Stimulated activated effector memory CD8-positive, alpha-beta T cell treated with anti-CD3 and anti-CD28 coated beads, Interleukin-12 subunit alpha, Interleukin-12 subunit beta, amount 100 ng/mL, for 72 hours (primary cell): ENCODE data around the gene SH3RF1.

Experiments used
- ATAC-seq: fragments of 150-1000 bp; cut with Tn5 transposase; 2 replicates; pipeline ENCODE4 v1.10.0; 2021
- DNase-seq, 2 donors: peaks; one replicate each; pipeline ENCODE4 v3.0.0; 2021 to 2022; ENCODE audit warnings: low spot score in 2 of 2
- H3K27ac Mint-ChIP-seq: one replicate; pipeline ENCODE4 v1.8.0; 2022; ENCODE audit warnings: mild to moderate bottlenecking, mixed read lengths
- H3K36me3 Mint-ChIP-seq: one replicate; pipeline ENCODE4 v1.8.0; 2022; ENCODE audit warnings: mild to moderate bottlenecking, mixed read lengths
- H3K4me1 Mint-ChIP-seq: one replicate; pipeline ENCODE4 v1.8.0; 2022; ENCODE audit warnings: mixed read lengths
- H3K4me3 Mint-ChIP-seq: one replicate; pipeline ENCODE4 v1.8.0; 2022; ENCODE audit warnings: mild to moderate bottlenecking, mixed read lengths
- H3K9me3 Mint-ChIP-seq: one replicate; pipeline ENCODE4 v1.8.0; 2022; ENCODE audit warnings: mixed read lengths

SH3RF1 gene

DNA sequence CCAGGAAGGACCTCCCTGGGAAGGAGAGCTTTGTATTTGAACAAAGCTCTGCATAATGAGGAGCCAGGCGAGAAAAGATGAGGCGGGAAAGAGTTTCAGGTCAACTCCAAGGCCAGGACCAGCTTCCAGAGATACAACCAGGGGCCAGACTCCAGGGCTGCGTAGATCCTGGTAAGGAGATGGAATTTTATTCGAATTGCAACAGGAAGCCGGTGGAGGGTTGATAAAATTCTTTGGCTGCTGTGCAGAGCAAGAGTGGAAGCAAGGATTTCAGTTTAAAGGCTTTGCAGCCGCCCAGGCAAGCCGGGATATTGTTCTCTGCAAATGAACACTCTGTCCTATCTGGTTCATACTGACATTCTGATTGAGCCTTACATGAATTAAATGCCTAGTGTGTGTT lies 220.5 kb downstream of the SH3RF1 start:
- no peaks in the 10 kb centered on the region for H3K36me3 Mint-ChIP-seq
- no peak for DNase-seq
- no peak overlapping the region for H3K4me3 Mint-ChIP-seq
- no peaks in the 10 kb centered on the region for H3K9me3 Mint-ChIP-seq
- H3K4me1 Mint-ChIP-seq = no peaks in the 10 kb centered on the region
- peak overlapping the region; percentile 34 for H3K27ac Mint-ChIP-seq
- ATAC-seq = no peak

DNA sequence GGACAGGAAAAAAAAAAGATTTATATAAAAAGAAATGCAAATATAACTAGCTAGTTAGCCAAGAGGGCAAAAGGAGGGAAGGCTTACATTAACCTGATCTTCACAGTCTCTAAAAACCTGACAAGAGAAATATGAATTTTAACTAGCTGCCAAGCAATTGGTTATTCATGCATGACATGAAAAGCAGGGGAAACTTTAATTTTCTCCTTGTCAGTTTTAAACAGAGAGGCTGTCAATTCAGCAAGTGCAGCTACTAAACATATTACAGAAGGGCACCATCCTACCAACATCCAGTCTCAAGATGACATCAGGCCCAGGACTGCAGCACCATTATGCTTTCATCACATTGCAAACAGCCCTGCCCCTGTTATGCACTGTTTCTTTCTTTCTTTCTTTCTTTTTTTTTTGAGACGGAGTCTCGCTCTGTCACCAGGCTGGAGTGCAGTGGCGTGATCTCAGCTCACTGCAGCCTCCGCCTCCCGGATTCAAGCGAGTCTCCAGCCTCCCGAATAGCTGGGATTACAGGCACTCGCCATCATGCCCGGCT lies 221.8 kb downstream of the SH3RF1 start:
- H3K4me3 Mint-ChIP-seq = no peak overlapping the region
- H3K36me3 Mint-ChIP-seq = no peaks in the 10 kb centered on the region
- no peaks in the 10 kb centered on the region for H3K9me3 Mint-ChIP-seq
- H3K27ac Mint-ChIP-seq = no peak overlapping the region
- ATAC-seq (no peak), DNase-seq (no peak)
- no peaks in the 10 kb centered on the region for H3K4me1 Mint-ChIP-seq

DNA sequence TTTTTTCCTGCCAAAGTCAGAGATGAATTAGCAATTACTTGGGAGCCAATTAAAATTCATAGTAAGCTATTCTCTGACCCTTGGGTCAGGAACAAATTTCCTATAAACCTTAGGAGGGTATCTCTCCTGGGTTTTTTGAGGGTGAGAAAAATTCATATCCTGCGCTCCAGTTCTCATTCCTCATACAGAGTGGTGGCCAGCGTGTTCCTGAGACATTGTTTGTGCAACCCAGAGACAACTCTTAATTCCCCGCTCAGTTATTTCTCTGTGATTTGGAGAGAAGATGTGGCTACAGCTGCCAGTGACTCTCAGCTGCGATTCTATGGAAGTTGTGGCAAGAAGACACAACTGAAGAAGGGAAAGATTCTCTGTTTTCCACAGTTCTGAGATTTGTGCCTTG lies 222.8 kb downstream of the SH3RF1 start:
- Mint-ChIP-seq H3K4me3 (no peak overlapping the region), H3K9me3 (no peaks in the 10 kb centered on the region), H3K27ac (no peak overlapping the region), H3K4me1 (no peaks in the 10 kb centered on the region), H3K36me3 (no peaks in the 10 kb centered on the region)
- no peak for ATAC-seq
- DNase-seq = no peak

DNA sequence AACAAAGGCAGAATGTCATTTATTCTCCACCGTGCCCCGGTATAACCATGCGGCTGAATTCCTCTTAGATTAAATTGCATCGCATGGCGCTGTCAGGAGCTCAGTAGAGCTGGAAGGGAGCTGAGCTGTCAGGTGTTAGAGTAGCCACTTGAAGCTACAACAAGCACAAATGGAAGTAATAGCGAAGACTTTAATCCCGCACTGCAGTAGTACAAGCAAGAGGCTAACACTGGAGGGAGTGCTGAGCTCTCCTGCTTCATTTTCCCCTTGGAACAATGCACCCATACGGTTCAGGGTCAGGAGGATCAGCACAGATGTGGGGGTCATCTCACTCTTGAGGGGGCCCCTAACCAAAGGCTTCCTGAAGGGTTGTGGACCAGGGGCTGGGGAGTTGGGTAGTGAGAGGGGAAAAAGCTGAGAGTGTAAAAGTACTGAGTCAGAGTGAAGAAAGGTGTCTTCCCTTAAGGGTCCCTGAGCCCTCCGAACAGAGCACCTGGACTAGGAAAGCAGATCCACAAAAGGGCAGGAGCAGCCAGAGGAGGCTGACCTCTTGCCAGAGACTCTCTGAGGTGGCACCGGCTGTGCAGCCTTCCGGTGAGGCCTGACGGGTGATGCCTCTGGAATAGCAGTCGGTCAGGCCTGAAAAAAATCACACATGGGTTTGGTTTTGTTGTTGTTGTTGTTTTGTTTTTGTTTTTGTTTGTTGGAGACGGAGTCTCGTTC lies 224.7 kb downstream of the SH3RF1 start:
- Mint-ChIP-seq H3K4me1 (no peaks in the 10 kb centered on the region), H3K4me3 (no peak overlapping the region), H3K9me3 (no peaks in the 10 kb centered on the region), H3K36me3 (no peaks in the 10 kb centered on the region), H3K27ac (no peak overlapping the region)
- no peak for DNase-seq
- ATAC-seq = no peak

DNA sequence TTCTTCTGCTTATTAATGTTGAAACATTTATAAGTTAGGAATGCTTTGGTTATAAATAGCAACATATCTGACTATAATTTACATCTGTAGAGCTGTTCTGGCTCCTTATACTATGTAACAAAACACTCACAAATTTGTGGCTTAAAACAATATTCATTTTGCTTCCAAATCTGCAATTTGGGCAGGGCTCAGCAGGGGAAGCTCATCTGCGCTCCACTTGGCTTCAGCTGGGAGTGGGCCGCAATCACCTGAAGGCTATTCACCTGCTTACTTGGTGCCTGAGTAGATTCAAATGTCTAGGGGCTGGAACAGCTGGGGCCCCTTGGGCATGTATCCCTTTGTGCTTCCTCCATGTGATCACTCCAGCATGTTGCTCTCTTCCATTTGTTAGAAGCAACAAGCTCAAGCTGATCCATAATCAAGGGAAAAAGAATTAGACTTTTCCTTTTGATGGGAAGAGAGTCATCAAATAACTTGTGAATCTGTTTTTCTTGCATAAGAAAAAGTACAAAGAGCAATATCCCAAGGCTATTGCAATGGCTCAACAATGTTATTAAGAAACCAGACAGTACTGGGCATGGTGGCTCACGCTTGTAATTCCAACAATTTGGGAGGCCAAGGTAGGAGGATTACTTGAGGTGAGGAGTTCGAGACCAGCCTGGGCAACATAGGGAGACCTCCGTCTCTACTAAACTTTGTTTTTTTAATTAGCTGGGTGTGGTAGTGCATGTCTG lies 225.9 kb downstream of the SH3RF1 start:
- Mint-ChIP-seq H3K4me1 (no peaks in the 10 kb centered on the region), H3K4me3 (no peak overlapping the region), H3K27ac (no peak overlapping the region), H3K36me3 (no peaks in the 10 kb centered on the region), H3K9me3 (no peaks in the 10 kb centered on the region)
- no peak for DNase-seq
- no peak for ATAC-seq
